GM12878 (cell line): ENCODE measurements around the gene TBC1D5. TPM values are rescaled to one million over a fixed set of nuclear protein-coding genes. Genes with fewer than 3 reads are reported as not detected.
A peak's percentile ranks its signal among the peaks of the same experiment; 100 is the strongest.

Experiments
- ATAC-seq: fragments of 200-7000 bp; cut with Tn5 transposase; 3 replicates; pipeline ENCODE4 v1.9.1; 2020; ENCODE audit warnings: mild to moderate bottlenecking, moderate library complexity
- BruUV-seq: library from RNA; stranded (reverse); fragments of 400-500 nt; replicated peaks from 2 replicates; lab custom pipeline; 2021; lab: Mats Ljungman, UMichigan
- CTCF ChIA-PET: fragments of 300-600 bp; sonication (Branson Sonifier 250); formaldehyde crosslinking; extraction: SDS; loops from one replicate; lab custom pipeline; 2021; ENCODE audit warnings: inconsistent platforms; lab: Yijun Ruan, JAX
- POLR2A ChIA-PET: fragments of 350-600 bp; formaldehyde crosslinking; extraction: SDS; loops from one replicate; lab custom pipeline; 2021; ENCODE audit warnings: inconsistent platforms; lab: Charles Lee
- RAD21 ChIA-PET: fragments of 300-600 bp; sonication (Branson Sonifier 250); formaldehyde crosslinking; loops from one replicate; lab custom pipeline; 2023; ENCODE audit warnings: antibody characterized with exemption; ENCODE audit not compliant: unreplicated experiment; lab: Charles Lee
- SMC1A ChIA-PET: fragments of 300-600 bp; sonication (Branson Sonifier 250); formaldehyde crosslinking; loops from one replicate; lab custom pipeline; 2023; ENCODE audit not compliant: unreplicated experiment, uncharacterized antibody; lab: Charles Lee
- DNase-seq: peaks from one replicate; pipeline ENCODE4 v3.0.0-alpha.2; 2011; ENCODE audit warnings: low read depth, low spot score
- FAIRE-seq: peaks from 3 replicates; lab custom pipeline; 2011; peaks lifted over from hg19 to GRCh38; lab: Jason Lieb, UNC
- H2AFZ ChIP-seq: 2 replicates; pipeline ENCODE4 v1.6.0; 2011; ENCODE audit warnings: low read depth, low read length, control low read depth; ENCODE audit not compliant: control insufficient read depth
- H3K27ac ChIP-seq: 2 replicates; pipeline ENCODE4 v1.5.1; 2011; ENCODE audit warnings: control low read depth; ENCODE audit not compliant: control insufficient read depth, insufficient read depth
- H3K27me3 ChIP-seq, 2 experiments: replicated peaks in 1 of 2; 2 replicates each; pipeline versions ENCODE4 v1.6.0 to v1.6.1; 2011; ENCODE audit warnings: low read length in 1 of 2; ENCODE audit not compliant: control insufficient read depth in 2 of 2, insufficient read depth in 2 of 2
- H3K36me3 ChIP-seq, 2 experiments: 2 replicates each; pipeline ENCODE4 v1.5.1; 2011; ENCODE audit warnings: low read length in 1 of 2; ENCODE audit not compliant: control insufficient read depth in 2 of 2, insufficient read depth in 2 of 2
- H3K4me1 ChIP-seq: 2 replicates; pipeline ENCODE4 v1.6.1; 2011; ENCODE audit warnings: mild to moderate bottlenecking, low read length, moderate library complexity, mixed read lengths; ENCODE audit not compliant: control insufficient read depth, insufficient read depth
- H3K4me2 ChIP-seq: 2 replicates; pipeline ENCODE4 v1.6.0; 2011; ENCODE audit warnings: control low read depth; ENCODE audit not compliant: control insufficient read depth, insufficient read depth
- H3K4me3 ChIP-seq: fragments of 200-600 bp; sonication (generic); 2 replicates; pipeline ENCODE4 v1.5.1; 2016
- H3K79me2 ChIP-seq: 2 replicates; pipeline ENCODE4 v1.6.0; 2011; ENCODE audit warnings: low read length; ENCODE audit not compliant: control insufficient read depth, insufficient read depth
- H3K9ac ChIP-seq: 2 replicates; pipeline ENCODE4 v1.8.0; 2011; ENCODE audit warnings: low read length, control low read depth, mixed read lengths; ENCODE audit not compliant: control insufficient read depth, insufficient read depth
- H3K9me3 ChIP-seq: replicated peaks from 3 replicates; pipeline ENCODE4 v1.5.1; 2011; ENCODE audit warnings: mild to moderate bottlenecking, low read length; ENCODE audit not compliant: control insufficient read depth, insufficient read depth
- H4K20me1 ChIP-seq: 2 replicates; pipeline ENCODE4 v1.6.0; 2011; ENCODE audit not compliant: control insufficient read depth, insufficient read depth
- NFXL1 ChIP-seq: fragments of 450-650 bp; IDR thresholded peaks from 2 replicates; pipeline ENCODE4 v1.6.1; 2017; ENCODE audit warnings: antibody characterized with exemption, mild to moderate bottlenecking, borderline replicate concordance
- RELB ChIP-seq: fragments of 450-650 bp; IDR thresholded peaks from 2 replicates; pipeline ENCODE4 v1.6.1; 2017; ENCODE audit warnings: low read depth, mild to moderate bottlenecking, moderate library complexity
- SMARCA5 ChIP-seq: fragments of 450-650 bp; IDR thresholded peaks from 2 replicates; pipeline ENCODE4 v1.6.1; 2017; ENCODE audit warnings: mild to moderate bottlenecking
- SPI1 ChIP-seq: IDR thresholded peaks from 2 replicates; pipeline ENCODE4 v1.6.1; 2011; ENCODE audit warnings: low read depth, mild to moderate bottlenecking, low read length, moderate library complexity, borderline replicate concordance; ENCODE audit not compliant: insufficient read depth
- TCF12 ChIP-seq: IDR thresholded peaks from 2 replicates; pipeline ENCODE4 v1.6.1; 2011; ENCODE audit warnings: low read depth, mild to moderate bottlenecking, low read length
- YBX1 ChIP-seq: fragments of 450-650 bp; IDR thresholded peaks from 2 replicates; pipeline ENCODE4 v1.6.1; 2016; ENCODE audit warnings: antibody characterized with exemption
- YY1 ChIP-seq: IDR thresholded peaks from 2 replicates; pipeline ENCODE4 v1.6.1; 2011; ENCODE audit warnings: low read depth, mild to moderate bottlenecking, low read length
- ZZZ3 ChIP-seq: IDR thresholded peaks from 2 replicates; pipeline ENCODE4 v1.6.1; 2011; ENCODE audit warnings: low read depth; ENCODE audit not compliant: control insufficient read depth, insufficient read length
- WGBS: methylation state at CpG from one replicate; pipeline ENCODE4 v1.1.6; 2016; ENCODE audit warnings: low lambda C conversion rate; ENCODE audit not compliant: insufficient replicate concordance, insufficient coverage; ENCODE audit errors: missing lambda C conversion rate; 5-methylcytosine and 5-hydroxymethylcytosine counted together
- in situ Hi-C: fragments of 300-500 bp; cut with MboI; formaldehyde crosslinking; loops from 9 replicates; pipeline ENCODE4 v1.14.3; 2018; ENCODE audit warnings: mixed read lengths
- intact Hi-C: fragments of 100-400 bp; cut with micrococcal nuclease; formaldehyde crosslinking; loops from one replicate; pipeline ENCODE4 v1.14.2; 2022; ENCODE audit not compliant: unreplicated experiment
- polyA plus RNA-seq, 11 experiments: library from polyadenylated mRNA; depleted of rRNA in 4 of 11; unstranded in 6 of 11; stranded (reverse) in 5 of 11; fragments of >200 nt; fragmentation: Nextera tagmentation in 4 of 11; fragmentation: Illumina TruSeq in 1 of 11; extraction: Ambion mirVana in 4 of 11; extraction: Trizol in 1 of 11; gene quantifications; 1 replicate in 1 of 11; 2 replicates in 10 of 11; pipeline versions ENCODE4 v1.2.1 to v1.2.3, GENCODE V29; 2011 to 2016; ENCODE audit warnings: inconsistent platforms in 2 of 11, missing spikeins in 2 of 11, low read depth in 1 of 11
- total RNA-seq, 4 experiments: library from RNA; depleted of rRNA in 3 of 4; stranded (reverse); fragments of >200 nt in 3 of 4; fragmentation: Illumina TruSeq in 1 of 4; extraction: Trizol in 1 of 4; gene quantifications; 2 replicates each; pipeline versions ENCODE4 v1.2.1 to v1.2.3, GENCODE V29; 2013 to 2021

TBC1D5 gene
- total and polyA plus RNA-seq, 10 of the 15 experiments (the other 5 are each of a cell fraction or from before 2014, with no cell fraction given) = 5.5 to 61.0 (median 43.8) TPM

- intact Hi-C loops = loop anchor here (1.0 to 10.0 kb wide), 2 partner anchors 18 to 1233 kb away; partner anchors contain the start of gene RFTN1
- in situ Hi-C loops = loop anchor here (10.0 kb wide), 1 partner anchor 1233 kb away; the partner anchor contains the start of gene RFTN1
- POLR2A ChIA-PET = interaction anchor here (0.9 to 1.4 kb wide), 7 partner anchors 7 to 319 kb away, joined by 3 to 8 read pairs (median 3); no protein-coding TSS in a partner anchor
- no peak for DNase-seq
- SMC1A ChIA-PET = interaction anchor here (0.7 to 4.0 kb wide), 23 partner anchors 9 to 1484 kb away, joined by 3 to 21 read pairs (median 5); no protein-coding TSS in a partner anchor
- no peaks in the 10 kb centered on the region for H3K27me3 ChIP-seq
- H3K27ac ChIP-seq = peak overlapping the region; percentile 77
- no peak for ATAC-seq
- CTCF ChIA-PET = interaction anchor here (1.0 to 1.5 kb wide), 7 partner anchors 10 to 195 kb away, joined by 3 to 10 read pairs (median 4); no protein-coding TSS in a partner anchor
- no TSS peak for BruUV-seq
- no peaks in the 10 kb centered on the region for H4K20me1 ChIP-seq
- no peaks in the 10 kb centered on the region for H3K36me3 ChIP-seq
- H2AFZ ChIP-seq = no peak overlapping the region; the same call in 1 of the 2 replicates
- RAD21 ChIA-PET = interaction anchor here (0.7 to 1.8 kb wide), 17 partner anchors 9 to 318 kb away, joined by 3 to 11 read pairs (median 4); no protein-coding TSS in a partner anchor
- peaks cover 3% of the 10 kb centered on the region for H3K79me2 ChIP-seq
- H3K4me1 ChIP-seq = peaks cover 31% of the 10 kb centered on the region
- TF ChIP-seq TCF12 (no peak), SPI1 (no peak), NFXL1 (no peak), SMARCA5 (peak; percentile 31; the same call in 1 of the 2 replicates), ZZZ3 (no peak), YBX1 (no peak), YY1 (peak; percentile 18; the same call in 1 of the 2 replicates), RELB (0 out of 2 replicates have a peak, but pooled peaks have one; percentile 11)
- H3K9me3 ChIP-seq = no peaks in the 10 kb centered on the region
- 0 out of 2 replicates have a peak overlapping the region, but pooled peaks have one; percentile 11 for H3K9ac ChIP-seq
- H3K4me2 ChIP-seq = peak overlapping the region; percentile 88
- H3K4me3 ChIP-seq = 0 out of 2 replicates have a peak overlapping the region, but pooled peaks have one; percentile 9
- WGBS = 5% methylated on average over 6 of the region's 6 CpGs
- FAIRE-seq = no peak
Observed at GRCh38 chr3:17747890-17748247, 5.4 kb upstream of the TBC1D5 start.
